Measurements from ENCODE around the gene OR2A42. TPM values are rescaled to one million over a fixed set of nuclear protein-coding genes. Genes with fewer than 3 reads are reported as not detected.

OR2A42 gene, protein sequence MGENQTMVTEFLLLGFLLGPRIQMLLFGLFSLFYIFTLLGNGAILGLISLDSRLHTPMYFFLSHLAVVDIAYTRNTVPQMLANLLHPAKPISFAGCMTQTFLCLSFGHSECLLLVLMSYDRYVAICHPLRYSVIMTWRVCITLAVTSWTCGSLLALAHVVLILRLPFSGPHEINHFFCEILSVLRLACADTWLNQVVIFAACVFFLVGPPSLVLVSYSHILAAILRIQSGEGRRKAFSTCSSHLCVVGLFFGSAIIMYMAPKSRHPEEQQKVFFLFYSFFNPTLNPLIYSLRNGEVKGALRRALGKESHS
- total RNA-seq, result not detected in 2 replicates

DNA sequence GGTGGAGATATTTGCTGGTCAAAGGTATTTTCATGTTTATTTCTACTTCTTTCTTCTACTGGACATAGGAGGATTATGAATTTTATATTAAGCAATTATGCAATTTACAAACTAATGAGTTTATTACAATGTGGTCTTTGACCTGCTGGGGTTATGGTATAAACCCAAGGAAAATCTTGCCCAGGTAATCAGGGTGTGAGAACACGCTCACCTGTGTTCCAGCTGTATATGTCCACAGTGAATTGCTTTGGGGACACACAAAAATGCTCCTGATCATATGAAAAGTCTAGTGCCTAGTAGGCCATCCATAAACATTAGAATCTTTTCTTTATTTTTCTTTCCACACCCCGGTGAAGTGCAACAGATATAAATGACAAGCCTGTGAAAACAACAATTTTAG, at the start of gene OR2A42:
TSS of gene OR2A42 (minus strand) at position 241 of the 400 bp plus-strand sequence. CDS start 6,762 bp downstream, outside the sequence.

DNA sequence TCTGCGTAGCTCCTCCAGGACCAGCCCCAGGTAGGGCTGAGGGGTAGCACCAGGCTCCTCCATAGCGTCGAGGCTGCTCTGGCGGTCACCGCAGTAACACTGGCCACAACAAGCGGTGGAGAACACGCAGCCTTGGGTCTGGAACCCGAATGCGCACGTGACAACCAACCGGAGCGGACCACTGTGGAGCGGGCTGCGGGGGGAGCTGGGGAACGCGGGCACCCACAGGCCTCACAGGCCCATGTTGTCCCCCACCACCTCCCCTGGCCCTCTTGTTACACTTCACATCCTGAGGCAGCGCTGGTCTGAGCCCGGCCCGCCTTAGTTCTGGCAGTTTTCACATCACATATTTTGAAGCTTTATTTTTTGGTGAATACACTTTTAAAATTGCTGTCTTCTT, 29.8 kb upstream of the OR2A42 start, which contains the start of gene CTAGE8:
TSS of gene CTAGE8 (minus strand) at position 101 of the 400 bp plus-strand sequence. CDS start at position 63, 38 bp downstream.

DNA sequence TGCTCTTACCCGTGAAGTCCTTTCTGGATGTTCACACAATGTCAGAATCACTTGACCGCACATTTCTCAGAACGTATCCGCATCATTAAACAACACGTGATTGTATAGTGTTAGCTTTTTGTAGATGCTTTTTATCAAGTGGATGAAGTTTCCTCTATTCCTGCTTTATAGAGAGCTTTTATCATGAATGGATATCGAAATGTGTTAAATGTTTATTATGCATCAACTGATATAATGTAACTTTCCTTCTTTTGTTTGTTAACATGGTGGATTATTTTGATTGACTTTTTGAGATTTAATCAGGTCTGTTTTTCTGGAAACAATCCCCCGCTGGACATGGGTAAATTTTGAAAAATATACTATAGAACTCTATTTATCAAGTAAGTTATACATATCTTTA, 25.3 kb upstream of the OR2A42 start, which contains the start of gene OR2A7:
TSS of gene OR2A7 (minus strand) at position 101 of the 400 bp plus-strand sequence. CDS start 5,164 bp downstream, outside the sequence.

GRCh38 chr7:144195212-144195872, 44.1 kb downstream of the OR2A42 start, which contains the start of gene ARHGEF35:
Gene ARHGEF35, minus strand, starts transcription at chr7:144195833. Its CDS starts 7,450 bp downstream, at chr7:144188383.

GRCh38 chr7:144183166-144183565, 56.2 kb downstream of the OR2A42 start, which contains the start of gene CTAGE4:
Gene CTAGE4, plus strand, starts transcription at chr7:144183466. Its CDS starts 38 bp downstream, at chr7:144183504.

Other genes with a start within 250 kb of the OR2A42 start
- not detected in 2 replicates for gene OR6B1, start 239.3 kb downstream of the OR2A42 start, total RNA-seq
- gene OR2A5, start 190.7 kb downstream of the OR2A42 start, total RNA-seq, result not detected in 2 replicates
- not detected in 2 replicates for gene OR2A25, start 169.8 kb downstream of the OR2A42 start, total RNA-seq
- gene OR2A12, start 153.3 kb downstream of the OR2A42 start, total RNA-seq, result not detected in 2 replicates
- gene OR2A2, start 130.0 kb downstream of the OR2A42 start, total RNA-seq, result not detected in 2 replicates
- not detected in 2 replicates for gene OR2A14, start 116.4 kb downstream of the OR2A42 start, total RNA-seq
- 0.46 and 1.0 TPM in 2 replicates for gene CTAGE4, start 56.1 kb downstream of the OR2A42 start, total RNA-seq
- gene ARHGEF35, start 43.8 kb downstream of the OR2A42 start, total RNA-seq, result 7.5 and 11.0 TPM in 2 replicates
- gene OR2A7, start 25.2 kb upstream of the OR2A42 start, total RNA-seq, result 1.1 and 4.1 TPM in 2 replicates
- 3.4 and 3.7 TPM in 2 replicates for gene CTAGE8, start 29.7 kb upstream of the OR2A42 start, total RNA-seq
- gene OR2A1, start 72.8 kb upstream of the OR2A42 start, total RNA-seq, result 0.11 TPM in 1 of 2 replicates, not detected in the other
- gene ARHGEF5, start 115.8 kb upstream of the OR2A42 start, total RNA-seq, result 33.8 and 35.5 TPM in 2 replicates
- gene NOBOX, start 164.1 kb upstream of the OR2A42 start, total RNA-seq, result not detected in 2 replicates

Data from hair follicular keratinocyte (primary cell).